ENCODE measurements around the gene MSI1. TPM values are rescaled to one million over a fixed set of nuclear protein-coding genes. Genes with fewer than 3 reads are reported as not detected.

MSI1 gene
- total RNA-seq, 1 donor from 2014 or later: 0.79 TPM

DNA sequence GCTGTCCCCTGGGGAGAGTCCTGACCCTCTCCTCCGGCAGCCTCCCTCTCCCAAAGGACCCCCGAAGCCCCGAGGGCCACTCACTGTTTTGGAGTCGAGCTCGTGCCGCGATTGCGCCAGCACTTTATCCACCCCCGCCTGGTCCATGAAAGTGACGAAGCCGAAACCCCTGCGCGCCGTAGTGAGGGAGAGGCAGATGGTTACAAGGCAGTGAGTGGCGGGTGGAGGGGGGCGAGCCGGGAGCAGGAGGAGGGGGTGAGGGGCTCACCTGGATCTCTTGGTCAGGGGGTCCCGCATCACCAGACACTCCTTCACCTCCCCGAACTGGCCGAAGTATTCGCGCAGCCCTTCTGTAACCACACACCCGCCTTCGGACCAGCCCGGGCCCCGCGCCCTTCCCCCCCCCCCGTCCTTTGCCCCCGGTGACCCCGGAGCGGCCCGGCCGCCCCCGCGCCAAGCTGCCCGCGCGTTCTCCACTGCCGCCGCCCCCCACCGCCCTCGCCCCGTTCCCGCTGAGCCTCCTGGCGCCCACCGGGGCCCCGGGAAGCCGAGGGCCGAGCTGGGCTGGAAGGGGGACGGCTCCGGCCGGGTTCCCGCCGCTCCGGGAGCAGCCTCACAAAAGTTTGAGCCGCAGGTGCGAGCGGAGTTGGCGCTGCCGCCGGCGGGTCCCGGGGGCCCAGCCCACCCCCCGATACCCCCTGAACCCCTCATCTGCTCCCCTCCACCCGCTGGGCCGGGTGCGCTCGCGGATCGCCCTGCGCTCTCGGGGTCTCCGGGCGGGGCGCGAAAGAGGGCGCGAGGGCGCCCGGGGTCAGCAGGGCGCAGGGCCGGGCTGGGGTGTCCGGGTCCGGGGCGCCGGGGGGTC is 808 bp downstream of the MSI1 start:
- Mint-ChIP-seq H3K9me3 (no peaks in the 10 kb centered on the region), H3K4me1 (peaks cover 12% of the 10 kb centered on the region), H3K27ac (peak overlapping the region; percentile 17), H3K36me3 (ENCODE audit: low read depth) (no peaks in the 10 kb centered on the region), H3K27me3 (peaks cover 77% of the 10 kb centered on the region), H3K4me3 (peak overlapping the region; percentile 66)
- intact Hi-C loops (cut with micrococcal nuclease): no loop called here
- peak; percentile 63 for DNase-seq

DNA sequence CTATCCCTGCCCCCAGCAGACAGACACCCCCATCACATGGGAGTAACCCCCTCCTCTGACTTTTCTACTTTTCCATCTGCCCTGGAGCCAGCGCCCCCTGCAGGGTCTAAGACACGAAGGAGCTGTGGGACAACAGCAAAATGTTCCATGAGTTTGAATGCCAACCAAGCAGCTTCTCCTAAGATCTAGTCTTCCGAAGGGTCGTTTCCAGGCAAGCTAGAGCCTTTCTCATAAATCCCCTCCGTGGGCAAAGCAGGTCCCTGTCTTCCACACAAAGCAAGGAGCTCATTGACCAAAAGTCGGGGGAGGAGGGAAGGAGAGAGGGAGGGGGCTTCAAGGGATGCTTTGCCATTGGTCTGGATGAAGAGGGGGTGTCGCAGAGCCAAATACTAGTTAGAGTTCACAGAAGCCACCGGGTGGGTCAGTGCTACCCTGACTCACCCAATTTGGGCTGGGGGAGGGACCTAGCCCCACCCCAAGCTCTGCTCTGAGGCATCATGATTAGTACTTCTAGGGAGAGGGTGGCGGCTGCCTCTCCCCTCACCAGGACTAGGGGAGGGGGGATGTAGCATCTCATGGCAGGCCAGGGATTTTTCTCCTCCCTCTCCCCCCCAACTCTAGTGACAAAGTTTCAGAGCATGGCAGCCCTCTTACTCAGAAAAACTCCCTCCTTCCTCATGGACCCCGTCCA is 1.6 kb downstream of the MSI1 start:
- no peaks in the 10 kb centered on the region for H3K36me3 Mint-ChIP-seq (ENCODE audit: low read depth)
- H3K27ac Mint-ChIP-seq: peak overlapping the region; percentile 17
- peaks cover 12% of the 10 kb centered on the region for H3K4me1 Mint-ChIP-seq
- H3K4me3 Mint-ChIP-seq: peak overlapping the region; percentile 66
- intact Hi-C loops (cut with micrococcal nuclease): no loop called here
- DNase-seq: peak; percentile 63
- peaks cover 79% of the 10 kb centered on the region for H3K27me3 Mint-ChIP-seq
- H3K9me3 Mint-ChIP-seq: no peaks in the 10 kb centered on the region

DNA sequence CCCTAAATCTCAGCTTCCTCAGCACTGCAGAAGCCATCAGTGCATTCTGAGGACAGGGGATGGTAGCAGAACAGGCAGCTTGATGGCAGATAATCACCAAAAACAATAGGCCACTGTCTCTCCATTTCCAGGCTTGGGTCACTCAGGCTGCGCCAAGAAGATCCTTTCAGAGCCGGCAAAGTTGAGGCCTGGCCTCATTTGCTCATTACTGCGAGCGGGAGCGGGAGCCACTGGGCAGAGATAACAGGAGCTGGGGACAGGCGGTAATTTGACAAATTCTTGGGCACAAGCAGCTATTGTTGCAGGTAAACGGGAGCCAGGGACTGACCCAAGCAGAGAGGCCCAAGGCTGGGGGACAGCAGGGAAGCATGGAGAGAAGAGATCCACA is 2.1 kb downstream of the MSI1 start:
- no peak overlapping the region for H3K4me3 Mint-ChIP-seq
- H3K4me1 Mint-ChIP-seq: peaks cover 12% of the 10 kb centered on the region
- peaks cover 79% of the 10 kb centered on the region for H3K27me3 Mint-ChIP-seq
- no peaks in the 10 kb centered on the region for H3K36me3 Mint-ChIP-seq (ENCODE audit: low read depth)
- no peaks in the 10 kb centered on the region for H3K9me3 Mint-ChIP-seq
- H3K27ac Mint-ChIP-seq: no peak overlapping the region
- intact Hi-C loops (cut with micrococcal nuclease): no loop called here
- DNase-seq: no peak

DNA sequence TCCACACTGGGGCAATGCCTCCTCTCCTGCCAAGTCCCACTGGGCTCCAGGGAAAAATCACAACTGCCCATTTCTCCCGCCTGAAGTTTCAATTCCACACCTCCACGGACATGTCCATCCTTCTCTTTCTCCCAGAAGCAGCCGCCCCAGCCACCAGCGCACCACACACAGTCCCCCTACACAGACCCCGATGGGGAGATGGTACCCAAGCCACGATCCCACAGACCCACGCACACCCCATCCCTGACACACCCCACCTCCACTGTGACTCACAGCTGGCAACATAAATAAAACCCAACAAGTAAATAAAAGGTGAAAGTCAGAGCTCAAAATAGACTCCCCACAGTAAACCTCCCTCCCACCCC is 2.6 kb downstream of the MSI1 start:
- H3K4me1 Mint-ChIP-seq: peaks cover 12% of the 10 kb centered on the region
- no peaks in the 10 kb centered on the region for H3K36me3 Mint-ChIP-seq (ENCODE audit: low read depth)
- intact Hi-C loops (cut with micrococcal nuclease): no loop called here
- peaks cover 74% of the 10 kb centered on the region for H3K27me3 Mint-ChIP-seq
- DNase-seq: no peak
- no peak overlapping the region for H3K27ac Mint-ChIP-seq
- no peak overlapping the region for H3K4me3 Mint-ChIP-seq
- no peaks in the 10 kb centered on the region for H3K9me3 Mint-ChIP-seq

DNA sequence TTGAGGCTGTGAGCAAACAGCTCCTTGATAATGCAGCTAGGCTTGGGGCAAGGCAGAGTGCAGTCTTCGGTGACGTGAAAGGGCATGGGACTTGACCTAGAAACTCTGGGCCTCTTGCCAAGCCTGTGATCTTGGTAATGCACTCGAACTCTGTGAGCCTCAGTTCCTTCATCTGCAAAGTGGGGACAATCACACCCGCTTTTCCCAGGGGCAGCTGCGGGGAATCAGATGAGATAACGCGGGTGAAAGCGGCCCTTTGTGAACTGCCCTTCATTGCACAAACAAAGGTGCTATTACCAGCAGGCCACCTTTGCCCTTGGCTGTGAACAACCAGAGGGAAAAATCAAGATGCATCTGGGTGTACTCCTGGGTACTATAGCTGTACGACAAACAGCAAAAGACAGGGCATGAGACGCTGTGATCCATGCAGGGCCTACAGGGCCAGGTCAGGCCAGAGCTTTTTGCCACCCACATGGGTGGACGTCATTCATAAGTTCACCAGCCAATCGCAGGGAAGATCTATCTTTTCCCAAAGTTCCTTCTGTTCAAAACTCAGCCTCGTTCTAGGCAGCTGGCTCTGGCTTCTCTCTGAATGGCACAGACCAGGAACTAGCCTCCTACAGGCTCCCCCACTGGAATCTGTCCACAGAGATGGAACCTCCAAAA is 3.2 kb downstream of the MSI1 start:
- H3K36me3 Mint-ChIP-seq (ENCODE audit: low read depth): no peaks in the 10 kb centered on the region
- DNase-seq: no peak
- no peaks in the 10 kb centered on the region for H3K9me3 Mint-ChIP-seq
- peaks cover 12% of the 10 kb centered on the region for H3K4me1 Mint-ChIP-seq
- no peak overlapping the region for H3K27ac Mint-ChIP-seq
- intact Hi-C loops (cut with micrococcal nuclease): no loop called here
- H3K27me3 Mint-ChIP-seq: peaks cover 72% of the 10 kb centered on the region
- no peak overlapping the region for H3K4me3 Mint-ChIP-seq

- Mint-ChIP-seq H3K4me1 (peaks cover 6% of the 10 kb centered on the region), H3K4me3 (no peak overlapping the region), H3K9me3 (no peaks in the 10 kb centered on the region), H3K27me3 (peaks cover 70% of the 10 kb centered on the region), H3K36me3 (ENCODE audit: low read depth) (no peaks in the 10 kb centered on the region), H3K27ac (no peak overlapping the region)
- intact Hi-C loops (cut with micrococcal nuclease): loop anchor here (5.0 kb wide), 1 partner anchor 37 kb away; the partner anchor contains the start of gene PLA2G1B
- DNase-seq: no peak
These were observed 4.5 kb downstream of the MSI1 start for GRCh38 chr12:120364487-120364886.

- no peak for DNase-seq
- Mint-ChIP-seq H3K27ac (no peak overlapping the region), H3K36me3 (ENCODE audit: low read depth) (no peaks in the 10 kb centered on the region), H3K9me3 (no peaks in the 10 kb centered on the region), H3K4me3 (no peak overlapping the region), H3K27me3 (peaks cover 73% of the 10 kb centered on the region), H3K4me1 (peaks cover 5% of the 10 kb centered on the region)
- intact Hi-C loops (cut with micrococcal nuclease): loop anchor here (5.0 kb wide), 1 partner anchor 36 kb away; the partner anchor contains the start of gene PLA2G1B
These were observed 5.6 kb downstream of the MSI1 start for GRCh38 chr12:120363274-120363855.

DNA sequence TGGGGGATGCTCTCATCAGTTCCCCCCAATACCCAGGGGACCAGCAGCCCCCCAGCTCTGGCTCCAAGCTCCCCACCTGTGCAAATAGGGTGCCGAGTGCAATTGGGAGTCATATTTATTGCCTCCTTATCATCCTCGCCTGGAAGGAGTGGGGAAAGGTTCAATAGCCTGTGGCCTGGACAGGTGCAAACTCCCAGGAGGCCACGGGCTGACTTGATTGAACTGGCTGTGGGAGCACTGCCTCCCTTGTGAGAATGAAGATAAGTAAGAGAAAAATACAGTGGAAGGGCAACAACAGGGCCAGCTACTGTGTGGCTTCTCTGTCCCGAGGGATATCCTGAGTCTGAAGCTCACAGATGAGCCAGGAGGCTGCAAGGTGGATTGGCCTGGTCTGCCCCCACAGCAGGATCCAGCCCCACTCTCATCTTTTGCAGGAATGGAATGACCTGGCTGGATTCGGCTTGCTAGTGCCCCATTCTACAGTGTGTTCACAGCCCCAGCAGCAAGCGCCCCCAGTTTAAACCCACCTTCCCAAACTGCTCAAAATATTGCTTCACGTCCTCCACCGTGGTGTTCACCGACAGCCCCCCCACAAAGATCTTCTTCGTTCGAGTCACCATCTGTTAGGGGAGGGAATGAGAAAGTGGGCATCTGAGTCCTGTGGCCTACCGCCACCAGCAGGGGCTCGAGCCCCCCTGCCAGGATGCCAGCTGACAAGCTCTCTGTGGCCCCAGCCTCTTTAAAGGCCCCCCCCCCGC is 6.3 kb downstream of the MSI1 start:
- no peak overlapping the region for H3K27ac Mint-ChIP-seq
- no peaks in the 10 kb centered on the region for H3K36me3 Mint-ChIP-seq (ENCODE audit: low read depth)
- H3K27me3 Mint-ChIP-seq: peaks cover 77% of the 10 kb centered on the region

DNA sequence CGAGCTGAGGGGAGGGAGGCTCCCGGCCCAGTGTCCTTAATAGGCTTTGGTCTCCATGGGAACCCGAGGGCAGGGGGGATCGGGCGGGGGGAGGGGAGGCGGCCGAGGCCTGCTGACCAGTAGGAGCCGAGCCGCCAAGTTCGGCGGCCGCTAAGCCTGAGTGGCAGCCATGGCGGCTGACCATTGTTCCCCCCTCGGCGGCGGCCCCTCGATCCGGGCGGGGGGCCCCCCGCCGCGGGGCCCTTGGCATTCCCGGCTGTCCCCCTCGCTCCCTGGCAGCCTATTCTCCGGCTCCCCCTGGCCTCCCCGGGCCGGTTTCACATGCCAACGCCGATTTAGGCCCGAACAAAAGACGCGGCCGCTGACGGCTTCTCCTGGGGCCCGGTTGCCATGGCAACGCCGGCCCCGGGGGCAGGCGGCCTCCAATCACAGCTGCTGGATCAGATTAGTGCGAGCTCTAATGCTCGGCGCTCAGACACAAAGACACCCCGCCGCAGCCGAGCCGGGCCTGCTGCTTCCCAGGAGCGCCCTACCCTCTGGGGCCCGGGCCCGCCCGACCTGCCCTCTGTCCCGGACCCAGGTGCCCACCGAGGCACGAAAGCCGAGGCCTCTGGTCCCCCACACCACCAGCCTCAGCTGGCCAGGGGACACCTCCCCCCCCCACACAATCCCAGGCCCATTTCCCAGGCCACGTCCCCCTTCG is 7.3 kb downstream of the MSI1 start:
- H3K36me3 Mint-ChIP-seq (ENCODE audit: low read depth): no peaks in the 10 kb centered on the region
- H3K27ac Mint-ChIP-seq: no peak overlapping the region
- no peak overlapping the region for H3K4me3 Mint-ChIP-seq
- no peaks in the 10 kb centered on the region for H3K9me3 Mint-ChIP-seq
- peaks cover under 1% of the 10 kb centered on the region for H3K4me1 Mint-ChIP-seq
- peaks cover 68% of the 10 kb centered on the region for H3K27me3 Mint-ChIP-seq
- intact Hi-C loops (cut with micrococcal nuclease): loop anchor here (5.0 kb wide), 1 partner anchor 34 kb away; the partner anchor contains the start of gene PLA2G1B
- DNase-seq: no peak

More for the DNA sequence above, 6.3 kb downstream of the MSI1 start:
- Mint-ChIP-seq H3K9me3 (no peaks in the 10 kb centered on the region), H3K4me1 (peaks cover 3% of the 10 kb centered on the region), H3K4me3 (no peak overlapping the region)
- no peak for DNase-seq
- intact Hi-C loops (cut with micrococcal nuclease): loop anchor here (5.0 kb wide), 1 partner anchor 35 kb away; the partner anchor contains the start of gene PLA2G1B

DNA sequence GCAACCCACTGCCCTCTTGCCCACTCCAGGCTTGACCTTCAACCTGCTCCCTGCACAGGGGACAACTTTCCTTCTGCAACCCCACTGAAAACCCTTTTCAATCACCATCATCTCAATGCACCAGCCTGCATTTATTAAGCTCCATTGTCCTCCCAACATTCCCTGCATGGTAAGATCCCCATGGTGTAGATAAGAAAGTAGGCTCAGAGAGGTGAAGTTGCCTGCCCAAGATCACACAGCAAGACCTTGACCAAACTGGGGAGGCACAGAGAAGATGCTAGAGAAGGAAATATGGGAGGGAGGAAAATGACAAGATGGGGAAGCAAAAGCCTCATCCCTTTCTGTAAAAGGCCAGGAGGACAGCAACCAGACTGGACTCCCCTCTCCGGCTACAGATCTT is 9.8 kb downstream of the MSI1 start:
- H3K9me3 Mint-ChIP-seq: no peaks in the 10 kb centered on the region
- no peaks in the 10 kb centered on the region for H3K36me3 Mint-ChIP-seq (ENCODE audit: low read depth)
- intact Hi-C loops (cut with micrococcal nuclease): no loop called here
- peaks cover 50% of the 10 kb centered on the region for H3K27me3 Mint-ChIP-seq
- no peak overlapping the region for H3K27ac Mint-ChIP-seq
- no peaks in the 10 kb centered on the region for H3K4me1 Mint-ChIP-seq
- no peak overlapping the region for H3K4me3 Mint-ChIP-seq
- DNase-seq: no peak

GRCh38 chr12:120358412-120359100 is 10.4 kb downstream of the MSI1 start:
- Mint-ChIP-seq H3K36me3 (ENCODE audit: low read depth) (no peaks in the 10 kb centered on the region), H3K4me3 (no peak overlapping the region), H3K9me3 (no peaks in the 10 kb centered on the region), H3K27ac (no peak overlapping the region), H3K4me1 (no peaks in the 10 kb centered on the region), H3K27me3 (peaks cover 46% of the 10 kb centered on the region)
- intact Hi-C loops (cut with micrococcal nuclease): no loop called here
- DNase-seq: no peak

DNA sequence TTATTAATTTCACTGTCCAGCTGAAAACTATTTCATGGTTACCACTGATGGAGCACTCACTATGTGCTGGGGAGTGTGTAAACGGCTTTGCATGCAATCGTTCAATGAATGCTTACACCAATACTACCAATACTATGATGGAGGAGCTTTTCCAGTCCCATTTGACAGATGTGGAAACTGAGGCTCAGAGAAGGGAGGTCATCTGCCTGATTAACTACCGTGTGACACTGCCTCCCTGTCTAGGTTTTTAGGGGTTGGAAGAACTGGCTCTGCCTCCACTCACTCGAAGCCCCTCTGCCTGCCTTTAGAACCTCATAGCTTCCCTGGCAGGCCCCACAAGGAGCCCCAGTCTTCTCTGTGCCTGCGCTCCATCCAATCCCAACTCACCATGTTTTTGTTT is 11.9 kb downstream of the MSI1 start:
- H3K4me1 Mint-ChIP-seq: no peaks in the 10 kb centered on the region
- no peak for DNase-seq
- intact Hi-C loops (cut with micrococcal nuclease): loop anchor here (2.0 kb wide), 1 partner anchor 82 kb away; the partner anchor contains the start of gene COX6A1
- no peak overlapping the region for H3K27ac Mint-ChIP-seq
- no peaks in the 10 kb centered on the region for H3K9me3 Mint-ChIP-seq
- no peaks in the 10 kb centered on the region for H3K36me3 Mint-ChIP-seq (ENCODE audit: low read depth)
- peaks cover 36% of the 10 kb centered on the region for H3K27me3 Mint-ChIP-seq
- H3K4me3 Mint-ChIP-seq: no peak overlapping the region

All from activated CD4-positive, alpha-beta T cell treated with anti-CD3 and anti-CD28 coated beads, Interleukin-2, amount 10 ng/mL, durations not matched to agents 24 days and 14 days (primary cell).